ENCODE measurements around the gene C6orf52.
"Not testable (repeated sequence)": the region's sequence is repeated elsewhere in the genome, so short reads cannot be mapped to it uniquely, and the experiment has no call there.

Gene C6orf52

DNA sequence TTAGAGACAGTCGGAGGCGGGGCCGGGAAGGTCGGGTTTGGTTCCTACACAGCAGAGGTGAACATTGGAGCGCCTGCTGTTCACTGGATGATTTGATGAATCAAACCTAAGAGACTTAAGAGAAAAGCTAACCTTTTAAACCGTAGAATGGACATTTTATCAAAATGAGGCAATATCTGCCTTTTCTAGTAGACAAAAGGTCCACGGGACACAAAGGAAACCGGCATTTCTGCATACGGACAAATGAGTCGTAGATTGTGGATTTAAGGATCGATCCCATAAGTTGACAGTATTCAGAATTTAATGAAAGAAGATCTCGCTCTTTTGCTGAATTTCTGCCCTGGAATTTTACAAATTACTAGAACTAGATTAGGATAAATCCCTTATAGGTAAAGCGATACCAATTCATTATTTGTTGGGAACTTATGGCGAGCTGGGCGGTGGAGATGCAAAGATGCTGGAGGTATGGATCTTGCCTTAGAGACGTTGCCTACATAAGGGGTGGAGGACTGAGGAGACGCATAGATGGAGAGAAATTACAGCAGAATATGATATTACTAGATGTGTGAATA lies 756 bp upstream of the C6orf52 start:
- DNase-seq, result no peak

DNA sequence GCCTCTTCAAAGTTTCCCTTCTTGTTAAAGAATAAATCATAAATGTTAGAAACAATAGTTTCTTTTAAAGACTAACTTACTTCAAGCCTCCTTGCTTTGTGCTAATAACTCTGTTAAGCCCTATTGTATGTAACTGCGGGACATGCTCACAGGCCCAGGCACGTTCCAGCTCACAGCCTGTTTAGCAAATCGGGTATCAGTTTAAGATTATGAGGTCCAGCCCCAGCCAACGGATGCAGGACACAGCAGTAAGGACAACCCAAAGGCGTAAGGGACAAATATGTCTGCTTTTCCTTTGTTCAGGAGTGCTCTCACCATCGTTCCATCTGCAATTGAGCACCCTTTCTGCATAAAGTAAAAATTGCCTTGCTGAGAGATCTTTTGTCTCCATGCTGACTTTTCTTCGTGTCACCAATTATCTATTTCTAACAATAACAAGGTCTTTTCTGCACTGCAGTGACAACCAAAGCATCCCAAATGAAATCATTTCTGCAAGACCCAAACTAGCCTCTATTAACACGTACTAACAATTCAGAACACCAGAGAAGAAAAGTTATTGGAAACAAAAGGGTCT lies 1.4 kb downstream of the C6orf52 start:
- DNase-seq, result no peak

DNA sequence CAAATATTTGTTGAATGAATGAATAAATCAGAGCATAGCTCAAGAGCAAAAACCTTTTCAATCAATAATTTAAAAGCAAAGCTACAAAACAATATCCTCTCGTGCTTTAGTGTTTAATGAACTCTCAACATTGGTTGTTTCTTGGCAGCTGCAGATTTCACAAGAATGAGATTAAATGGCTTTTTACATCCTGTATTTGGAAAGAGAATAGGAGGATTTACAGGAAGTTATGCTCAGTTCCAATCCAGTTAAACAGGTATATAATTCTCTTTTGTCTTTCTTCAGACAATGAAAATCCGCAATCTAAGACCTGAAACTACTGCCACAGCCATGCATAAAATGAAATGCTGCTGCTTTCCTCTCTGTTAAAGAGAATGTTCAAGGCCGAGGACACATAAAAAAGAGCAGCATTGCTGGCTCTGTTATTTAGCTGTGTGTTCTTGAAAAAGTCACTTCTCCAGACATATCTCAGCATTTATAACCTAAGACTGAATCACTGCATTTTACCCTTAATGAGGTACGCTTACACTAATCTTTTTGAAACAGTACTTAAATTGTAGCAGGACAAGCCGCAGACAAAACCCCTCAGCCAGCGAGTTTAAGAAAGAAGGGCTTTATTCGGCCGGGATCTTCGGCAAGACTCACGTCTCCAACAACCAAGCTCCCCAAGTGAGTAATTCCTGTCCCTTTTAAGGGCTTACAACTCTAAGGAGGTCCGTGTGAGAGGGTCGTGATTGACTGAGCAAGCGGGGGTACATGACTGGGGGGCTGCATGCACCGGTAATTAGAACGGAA lies 3.6 kb downstream of the C6orf52 start:
- DNase-seq, result no peak

DNA sequence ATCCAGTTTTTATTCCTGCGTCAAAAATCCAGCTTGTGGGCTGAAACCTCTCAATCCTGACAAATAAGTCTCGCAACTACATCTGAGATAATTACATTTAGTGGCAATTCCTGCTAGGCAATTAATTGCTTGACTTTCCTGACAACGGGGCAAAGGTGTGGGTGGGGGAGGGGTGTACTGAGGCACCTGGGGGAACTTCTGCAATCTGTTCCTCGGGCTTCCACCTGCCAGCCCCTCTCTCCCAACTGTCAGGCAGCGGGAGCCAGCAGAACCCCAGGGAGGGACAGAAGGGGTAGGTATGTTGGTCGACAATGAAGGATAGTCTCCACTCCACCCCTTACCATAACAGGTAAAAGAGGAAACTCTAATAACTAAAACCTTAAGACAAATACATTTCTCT lies 6.8 kb downstream of the C6orf52 start:
- DNase-seq, result no peak

DNA sequence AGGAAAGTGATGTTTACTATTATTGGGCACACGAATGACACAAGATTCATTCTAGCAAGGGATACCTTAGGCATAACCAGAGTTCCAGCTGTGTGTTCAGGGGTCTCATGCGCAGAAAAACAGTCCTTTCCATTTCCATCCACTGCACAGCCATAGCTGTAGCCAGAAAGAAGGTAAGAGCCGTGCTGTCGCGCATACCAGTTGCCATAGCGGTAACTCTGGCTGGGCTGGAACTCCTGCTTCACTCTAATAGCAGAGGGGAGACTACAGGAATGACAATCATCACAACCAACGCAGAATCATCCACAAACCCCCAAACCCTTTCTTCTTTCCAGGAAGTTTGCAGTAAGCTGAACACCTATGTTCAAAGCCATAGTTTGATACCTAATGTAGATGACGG lies 7.5 kb downstream of the C6orf52 start:
- DNase-seq, result no peak

DNA sequence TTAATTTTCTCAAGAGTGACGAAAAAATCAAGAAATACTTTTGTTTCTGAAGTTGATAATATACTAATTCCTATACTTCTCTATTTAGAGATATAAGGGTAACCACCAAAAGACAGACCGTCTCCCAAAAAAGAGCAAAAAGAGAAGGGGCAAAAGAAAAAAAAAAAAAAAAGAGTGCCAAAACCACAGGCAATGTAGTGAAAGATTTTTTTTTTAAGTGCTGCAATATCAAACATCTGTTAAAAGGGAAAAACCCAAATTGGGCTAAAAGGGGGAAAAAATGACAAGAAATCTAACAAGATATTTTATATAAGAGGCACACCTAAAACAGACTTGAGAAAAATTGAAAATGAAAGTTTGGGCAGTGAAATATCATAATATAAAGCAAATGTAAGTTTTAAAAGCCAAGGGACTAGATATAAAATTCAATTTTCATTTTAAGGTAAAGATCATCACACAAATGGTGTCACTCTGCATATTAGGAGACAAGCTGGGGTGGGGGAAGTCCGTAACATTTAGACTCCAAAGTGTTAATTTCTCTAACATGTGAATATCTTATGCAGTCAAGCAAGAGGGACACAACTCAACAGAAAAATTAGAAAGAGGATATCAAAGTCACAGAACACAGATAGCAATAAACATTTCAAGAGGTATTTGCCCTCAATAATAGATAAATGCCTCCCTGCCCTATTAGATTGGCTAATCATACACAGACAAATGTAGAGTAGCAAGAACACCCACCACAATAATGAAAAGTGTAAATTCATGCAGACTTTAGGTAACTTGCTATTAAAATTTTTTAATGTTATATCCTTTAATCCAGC lies 9.1 kb downstream of the C6orf52 start:
- DNase-seq, result no peak

DNA sequence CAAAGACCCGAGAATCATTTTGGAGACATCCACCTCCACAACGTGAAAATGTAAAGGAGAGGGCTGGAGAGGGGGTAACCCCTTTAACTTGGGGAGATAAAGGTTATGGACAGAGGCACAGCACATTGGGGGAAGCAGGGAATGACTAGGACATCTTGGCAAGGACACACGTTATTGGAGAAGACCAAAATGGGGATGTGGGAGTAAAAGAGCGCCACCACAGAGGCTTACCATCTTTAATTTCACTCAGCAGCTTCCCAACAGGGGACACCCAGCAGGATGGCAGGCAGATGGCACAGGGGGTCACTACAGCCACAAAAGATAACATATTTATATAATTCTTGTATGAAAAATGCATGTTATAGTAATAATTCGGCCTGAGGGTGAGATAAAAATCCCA lies 9.8 kb downstream of the C6orf52 start:
- no peak for DNase-seq

DNA sequence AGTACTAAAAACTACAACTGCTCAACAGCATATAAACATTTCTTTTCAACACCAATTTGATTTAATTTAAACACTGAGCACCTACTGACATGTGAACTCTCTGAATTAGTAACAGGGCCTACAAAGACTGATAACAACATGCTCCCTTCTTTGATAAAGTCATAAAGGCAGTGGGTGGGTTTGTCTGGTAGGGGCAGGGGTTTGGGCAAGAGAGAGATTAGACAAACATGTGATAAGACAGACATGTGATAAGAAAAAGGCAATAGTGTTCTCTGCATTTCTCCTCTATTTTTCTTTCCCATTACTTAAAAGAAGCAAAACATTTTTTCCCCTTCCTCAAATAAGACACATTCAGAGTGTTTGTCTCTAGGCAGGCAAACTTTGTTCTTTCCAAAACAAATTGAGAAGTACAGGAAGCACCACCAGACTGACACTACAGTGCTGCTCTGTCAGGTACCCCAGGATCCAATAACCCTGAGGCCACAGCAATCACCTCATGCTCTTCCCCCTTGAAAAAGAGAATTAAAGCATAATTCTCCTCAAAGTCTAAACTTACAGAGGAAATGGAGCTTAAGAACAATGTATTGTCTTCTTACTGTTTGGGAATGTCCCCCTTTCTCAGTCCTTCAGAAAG lies 11.9 kb downstream of the C6orf52 start:
- DNase-seq, result no peak

DNA sequence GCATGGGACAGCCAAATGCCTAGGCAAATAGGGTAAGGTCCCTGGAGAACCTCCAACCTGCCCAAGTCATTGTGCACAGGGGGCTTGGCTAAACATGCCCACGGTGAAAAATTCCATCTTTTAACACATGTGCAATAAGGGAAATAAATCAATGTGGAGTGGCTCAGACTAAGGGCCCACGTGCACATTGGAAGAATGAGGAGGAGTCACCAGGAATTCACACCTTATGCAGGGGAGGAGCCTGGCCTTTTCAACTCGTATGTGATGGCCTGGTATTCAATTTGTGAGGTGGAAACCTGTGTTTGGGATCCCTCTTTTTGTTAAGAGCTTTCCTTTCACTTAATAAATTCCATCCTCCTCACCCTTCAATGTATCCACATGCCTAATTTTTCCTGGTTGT lies 12.6 kb downstream of the C6orf52 start:
- DNase-seq, result no peak

DNA sequence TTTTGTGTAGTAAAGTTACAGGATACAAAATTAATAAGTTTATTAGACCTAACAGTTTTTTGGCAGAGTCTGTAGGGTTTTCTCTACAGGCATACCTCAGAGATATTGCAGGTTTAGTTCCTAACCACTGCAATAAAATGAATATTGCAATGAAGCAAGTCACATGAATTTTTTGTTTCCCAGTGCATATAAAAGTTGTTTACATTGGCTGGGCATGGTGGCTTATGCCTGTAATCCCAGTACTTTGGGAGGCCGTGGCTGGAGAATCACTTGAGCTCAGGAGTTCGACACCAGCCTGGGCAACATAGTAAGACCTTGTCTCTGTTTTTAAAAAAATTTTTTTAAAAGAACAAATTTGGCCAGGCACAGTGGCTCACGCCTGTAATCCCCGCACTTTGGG lies 16.0 kb downstream of the C6orf52 start:
- no peak for DNase-seq

DNA sequence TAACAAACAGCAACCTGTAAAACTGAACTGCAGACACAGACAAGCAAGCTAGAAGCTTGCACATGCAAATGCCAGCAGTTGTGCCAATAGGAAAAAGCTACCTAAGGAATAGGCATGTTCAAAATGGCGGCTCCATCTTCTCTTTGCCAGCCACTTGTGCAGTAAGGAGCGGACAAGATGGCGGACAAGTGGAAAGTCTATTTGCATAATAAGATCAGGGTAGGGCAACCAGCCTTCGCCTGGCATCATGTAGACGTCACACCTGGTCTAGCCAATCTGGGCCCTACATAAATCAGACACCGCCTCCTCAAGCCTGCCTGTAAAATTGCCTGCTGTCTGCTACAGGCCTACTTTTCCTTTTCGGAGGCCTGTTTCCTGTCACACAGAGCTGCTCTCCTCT lies 18.0 kb downstream of the C6orf52 start:
- no peak for DNase-seq

DNA sequence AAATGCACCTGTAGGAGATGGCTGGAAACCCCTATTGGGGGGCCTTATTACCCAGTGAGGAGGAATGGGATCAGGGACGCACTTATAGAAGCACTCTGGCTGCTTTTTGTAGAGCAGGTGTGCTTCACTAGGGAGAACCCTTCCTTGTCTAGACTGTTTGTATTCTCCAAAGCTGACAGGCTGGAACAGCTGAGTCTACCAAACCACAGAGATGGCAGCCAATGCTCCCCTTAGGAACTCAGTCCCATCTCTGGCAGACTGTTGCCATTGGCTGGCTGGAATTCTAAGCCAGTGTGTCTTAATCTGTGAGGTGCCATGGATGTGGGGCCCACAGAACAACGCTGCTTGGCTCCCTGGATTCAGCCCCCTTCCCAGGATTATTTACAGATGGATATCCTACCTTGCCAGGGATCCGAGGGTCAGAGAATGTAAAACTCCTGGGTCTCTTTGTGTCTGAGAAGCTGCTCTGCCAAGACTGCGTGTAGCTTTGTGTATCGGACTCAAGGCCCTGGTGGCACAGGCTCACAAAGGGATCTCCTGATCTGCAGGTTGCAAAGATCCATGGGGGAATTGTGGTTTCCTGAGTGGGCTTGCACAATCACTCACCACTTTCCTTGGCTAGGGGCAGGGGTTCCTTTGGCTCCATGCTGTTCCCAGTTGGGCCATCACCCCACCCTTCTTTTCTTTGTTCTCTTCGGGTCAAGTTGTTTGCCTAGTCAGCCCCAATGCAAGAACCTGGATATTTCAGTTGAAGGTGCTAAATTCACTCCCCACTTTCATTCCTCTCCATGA lies 26.1 kb downstream of the C6orf52 start:
- DNase-seq, result no peak

DNA sequence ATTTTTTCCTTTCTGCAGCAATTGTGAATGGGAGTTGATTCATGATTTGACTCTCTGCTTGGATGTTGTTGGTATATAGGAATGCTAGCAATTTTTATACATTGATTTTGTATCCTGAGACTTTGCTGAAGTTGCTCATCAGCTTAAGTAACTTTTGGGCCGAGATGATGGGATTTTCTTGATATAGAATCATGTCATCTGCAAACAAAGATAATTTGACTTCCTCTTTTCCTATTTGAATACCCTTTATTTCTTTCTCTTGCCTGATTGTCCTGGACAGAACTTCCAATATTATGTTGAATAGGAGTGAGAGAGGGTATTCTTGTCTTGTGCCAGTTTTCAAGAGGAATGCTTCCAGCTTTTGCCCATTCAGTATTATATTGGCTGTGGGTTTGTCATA lies 28.8 kb downstream of the C6orf52 start:
- not testable (repeated sequence) for DNase-seq

DNA sequence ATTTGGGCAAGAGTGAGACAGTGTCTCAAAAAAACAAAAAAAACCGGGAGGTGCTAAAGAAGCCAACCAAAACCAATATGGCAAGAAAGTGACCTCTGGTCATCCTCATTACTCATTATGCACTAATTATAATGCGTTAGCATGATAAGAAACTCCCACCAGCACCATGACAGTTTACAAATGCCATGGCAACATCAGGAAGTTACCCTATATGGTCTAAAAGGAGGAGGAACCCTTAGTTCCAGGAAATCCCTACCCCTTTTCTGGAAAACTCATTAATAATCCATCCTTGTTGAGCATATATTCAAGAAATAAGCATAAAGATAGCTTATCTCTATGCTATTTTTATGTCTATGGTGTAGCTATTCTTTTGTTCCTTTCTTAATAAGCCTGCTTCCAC lies 31.7 kb downstream of the C6orf52 start:
- DNase-seq, result no peak

DNA sequence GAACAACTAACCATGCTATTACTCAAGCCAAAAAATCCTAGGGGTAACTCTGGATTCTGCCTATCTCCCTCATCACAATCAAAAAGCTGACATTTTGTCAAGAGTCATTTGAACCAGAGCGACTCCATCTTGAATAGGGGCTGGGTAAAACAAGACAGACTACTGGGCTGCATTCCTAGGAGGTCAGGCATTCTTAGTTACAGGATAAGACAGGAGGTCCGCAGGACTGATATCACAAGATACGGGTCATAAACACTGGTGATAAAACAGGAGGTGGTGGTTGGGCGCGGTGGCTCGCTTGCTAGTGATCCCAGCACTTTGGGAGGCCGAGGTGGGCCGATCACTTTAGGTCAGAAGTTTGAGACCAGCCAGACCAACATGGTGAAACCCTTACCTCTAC lies 32.2 kb downstream of the C6orf52 start:
- DNase-seq, result no peak

DNA sequence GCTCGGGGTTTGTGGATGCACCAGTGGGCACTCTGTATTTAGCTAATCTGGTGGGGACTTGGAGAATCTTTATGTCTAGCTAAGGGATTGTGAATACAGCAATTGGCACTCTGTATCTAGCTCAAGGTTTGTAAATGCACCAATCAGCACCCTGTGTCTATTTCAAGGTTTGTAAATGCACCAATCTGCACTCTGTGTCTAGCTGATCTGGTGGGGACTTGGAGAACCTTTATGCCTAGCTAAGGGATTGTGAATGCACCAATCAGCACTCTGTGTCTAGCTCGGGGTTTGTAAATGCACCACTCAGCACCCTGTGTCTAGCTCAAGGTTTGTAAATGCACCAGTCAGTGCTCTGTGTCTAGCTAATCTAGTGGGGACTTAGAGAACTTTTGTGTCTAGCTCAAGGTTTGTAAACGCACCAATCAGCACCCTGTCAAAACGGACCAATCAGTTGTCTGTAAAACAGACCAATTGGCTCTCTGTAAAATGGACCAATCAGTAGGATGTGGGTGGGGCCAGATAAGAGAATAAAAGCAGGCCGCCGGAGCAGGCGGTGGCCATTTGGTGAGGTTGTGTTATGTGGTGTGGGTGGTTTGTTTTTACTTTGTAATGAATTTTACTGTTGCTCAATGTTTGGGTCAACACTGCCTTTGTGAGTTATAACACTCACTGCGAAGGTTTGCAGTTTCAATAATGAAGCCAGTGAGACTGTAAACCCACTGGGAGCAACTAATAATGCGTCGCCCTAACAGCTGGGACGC lies 33.8 kb downstream of the C6orf52 start:
- DNase-seq, result not testable (repeated sequence)

DNA sequence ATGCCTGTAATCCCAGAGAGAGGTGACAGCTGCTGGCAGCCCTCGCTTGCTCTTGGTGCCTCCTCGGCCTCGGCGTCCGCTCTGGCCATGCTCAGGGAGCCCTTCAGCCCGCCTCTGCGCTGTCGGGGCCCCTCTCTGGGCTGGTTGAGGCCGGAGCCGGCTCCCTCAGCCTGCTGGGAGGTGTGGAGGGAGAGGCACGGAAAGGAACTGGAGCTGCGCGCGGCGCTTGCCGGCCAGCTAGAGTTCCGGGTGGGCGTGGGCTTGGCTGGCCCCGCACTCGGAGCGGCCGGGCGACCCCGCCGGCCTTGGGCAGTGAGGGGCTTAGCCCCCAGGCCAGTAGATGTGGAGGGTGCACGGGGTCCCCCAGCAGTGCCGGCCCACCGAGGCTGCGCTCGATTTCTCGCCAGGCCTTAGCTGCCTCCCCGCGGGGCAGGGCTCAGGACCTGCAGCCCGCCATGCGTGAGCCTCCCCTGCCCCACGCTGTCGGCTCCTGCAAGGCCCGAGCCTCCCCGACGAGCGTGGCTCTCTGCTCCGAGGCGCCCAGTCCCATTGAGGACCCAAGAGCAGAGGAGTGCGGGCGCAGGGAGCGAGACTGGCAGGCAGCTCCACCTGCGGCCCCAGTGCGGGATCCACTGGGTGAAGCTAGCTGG lies 34.6 kb downstream of the C6orf52 start:
- no peak for DNase-seq

DNA sequence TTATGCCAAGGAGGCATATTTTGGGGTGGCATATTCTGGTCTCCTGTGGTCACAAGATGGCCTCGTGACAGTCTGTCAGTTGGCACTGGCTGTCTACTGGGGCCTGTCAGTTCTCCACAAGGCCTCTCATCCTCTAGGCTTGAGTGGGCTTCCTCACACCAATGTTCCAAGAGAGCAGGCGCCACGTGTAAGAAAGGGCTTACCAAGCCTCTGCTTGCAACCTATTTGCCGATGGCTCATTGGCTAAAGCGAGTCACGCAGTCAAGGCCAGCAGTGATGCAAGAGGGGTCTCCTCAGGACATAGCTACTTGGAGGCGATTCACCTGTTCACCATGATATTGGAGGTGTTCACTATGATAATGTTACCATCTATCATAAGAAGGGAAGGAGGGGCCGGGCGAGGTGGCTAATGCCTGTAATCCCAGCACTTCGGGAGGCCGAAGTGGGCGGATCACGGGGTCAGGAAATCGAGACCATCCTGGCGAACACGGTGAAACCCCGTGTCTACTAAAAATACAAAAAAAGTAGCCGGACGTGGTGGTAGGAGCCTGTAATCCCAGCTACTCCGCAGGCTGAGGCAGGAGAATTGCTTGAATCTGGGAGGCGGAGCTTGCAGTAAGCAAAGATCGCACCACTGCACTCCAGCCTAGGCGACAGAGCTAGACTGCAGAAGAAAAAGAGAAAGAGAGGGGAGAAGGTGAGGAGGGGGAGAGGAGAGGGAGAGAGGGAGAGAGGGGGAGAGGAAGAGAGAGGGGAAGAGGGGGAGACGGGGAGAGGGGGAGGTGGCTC lies 35.3 kb downstream of the C6orf52 start:
- no peak for DNase-seq

DNA sequence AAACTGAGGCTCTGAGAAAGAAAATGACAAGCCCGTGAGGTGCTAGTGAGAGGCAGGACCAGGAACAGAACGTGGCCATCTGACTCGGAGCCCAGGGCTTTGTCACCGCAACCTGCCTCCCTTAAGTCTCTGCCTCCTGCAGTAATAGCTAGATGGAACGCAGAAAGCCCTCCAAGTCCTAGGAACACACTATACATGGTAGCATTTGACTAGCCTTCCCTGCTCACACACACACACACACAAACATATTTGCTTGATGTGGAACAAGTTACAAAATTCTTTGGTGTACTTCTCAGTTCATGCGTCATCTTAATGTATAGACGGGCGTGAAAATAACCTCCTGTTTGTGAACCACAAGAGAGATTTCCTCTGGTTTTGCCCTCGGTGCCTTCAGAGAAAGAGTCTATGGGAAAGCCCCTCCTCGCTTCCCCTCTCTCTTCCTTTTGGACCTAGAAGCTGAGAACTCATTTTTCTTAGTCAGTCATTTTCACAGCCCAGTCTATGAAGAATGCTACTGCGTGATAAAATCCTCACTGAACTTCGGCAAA lies 38.8 kb downstream of the C6orf52 start:
- DNase-seq, result no peak

DNA sequence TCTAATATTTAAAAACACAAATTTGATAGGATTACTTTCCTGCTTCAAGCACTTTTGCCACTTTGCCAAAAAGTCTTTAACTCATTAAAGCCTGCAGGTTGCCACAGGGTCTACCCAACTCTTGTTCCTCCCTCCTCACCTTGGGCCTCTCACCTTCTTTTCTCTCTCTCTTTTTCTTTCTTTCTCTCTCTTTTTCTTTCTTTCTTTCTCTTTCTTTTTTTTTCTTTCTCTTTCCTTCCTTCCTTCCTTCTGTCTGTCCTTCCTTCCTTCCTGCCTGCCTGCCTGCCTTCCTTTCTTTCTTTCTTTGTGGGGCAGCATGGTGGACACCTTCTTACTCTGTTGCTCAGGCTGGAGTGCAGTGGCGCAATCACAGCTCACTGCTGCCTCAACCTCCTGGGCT lies 50.2 kb downstream of the C6orf52 start:
- DNase-seq, result no peak

Data from T1000 (cell line).